HepG2 (cell line): Measurements from ENCODE around the gene MPP3. TPM values are rescaled to one million over a fixed set of nuclear protein-coding genes. Genes with fewer than 3 reads are reported as not detected.

Source experiments
- ATAC-seq: fragments of 200-7000 bp; cut with Tn5 transposase; 3 replicates; pipeline ENCODE4 v1.9.1; 2020; ENCODE audit warnings: mild to moderate bottlenecking, moderate library complexity
- BruUV-seq: library from RNA; stranded (reverse); fragments of 400-500 nt; replicated peaks from 2 replicates; lab custom pipeline; 2021; lab: Mats Ljungman, UMichigan
- CTCF ChIA-PET: fragments of 300-600 bp; formaldehyde crosslinking; extraction: SDS; loops from one replicate; lab custom pipeline; 2021; ENCODE audit warnings: low total read pairs, inconsistent platforms, low intra/inter-chr PET ratio; lab: Yijun Ruan, JAX
- POLR2A ChIA-PET: fragments of 350-600 bp; sonication (Branson Sonifier 250); formaldehyde crosslinking; loops from one replicate; lab custom pipeline; 2020; ENCODE audit warnings: antibody characterized with exemption, inconsistent platforms; lab: Yijun Ruan, JAX
- DNase-seq: peaks from one replicate; pipeline ENCODE4 v3.0.0-alpha.2; 2015; ENCODE audit warnings: low spot score
- FAIRE-seq: peaks from 3 replicates; lab custom pipeline; 2011; peaks lifted over from hg19 to GRCh38; lab: Jason Lieb, UNC
- H2AFZ ChIP-seq: one replicate; pipeline ENCODE4 v1.6.1; 2011; ENCODE audit warnings: low read length, inconsistent platforms
- H3K27ac ChIP-seq: fragments of 300-600 bp; 3 replicates; pipeline ENCODE4 v1.8.0; 2011; ENCODE audit warnings: mixed run types, mild to moderate bottlenecking, mixed read lengths, low read length, inconsistent platforms; ENCODE audit not compliant: insufficient read depth; ENCODE audit errors: extremely low read length
- H3K27me3 ChIP-seq, 2 experiments: fragments of 200-600 bp in 1 of 2; 2 replicates in 1 of 2; 3 replicates in 1 of 2; pipeline versions ENCODE4 v1.6.0 to v1.8.0; 2011; ENCODE audit warnings: low read length in 2 of 2, mild to moderate bottlenecking in 2 of 2, moderate library complexity in 2 of 2, inconsistent platforms in 1 of 2; ENCODE audit not compliant: insufficient read depth in 2 of 2, control insufficient read depth in 1 of 2
- H3K36me3 ChIP-seq, 2 experiments: fragments of 200-600 bp in 1 of 2; replicated peaks in 1 of 2; 2 replicates in 1 of 2; 3 replicates in 1 of 2; pipeline versions ENCODE4 v1.5.1 to v1.8.0; 2011; ENCODE audit warnings: low read length in 2 of 2, inconsistent platforms in 1 of 2; ENCODE audit not compliant: insufficient read depth in 2 of 2, control insufficient read depth in 1 of 2
- H3K4me1 ChIP-seq: 2 replicates; pipeline ENCODE4 v1.5.1; 2012; ENCODE audit warnings: low read length, inconsistent platforms; ENCODE audit not compliant: insufficient read depth
- H3K4me2 ChIP-seq: 2 replicates; pipeline ENCODE4 v1.6.0; 2011; ENCODE audit warnings: low read depth, low read length, inconsistent platforms
- H3K4me3 ChIP-seq, 3 experiments: fragments of 200-600 bp in 1 of 3; sonication (generic), shearing (Covaris generic) in 1 of 3; replicated peaks in 1 of 3; 2 replicates each; pipeline ENCODE4 v1.5.1; 2011 to 2016; ENCODE audit warnings: low read length in 3 of 3, inconsistent platforms in 2 of 3, low read depth in 2 of 3, mild to moderate bottlenecking in 2 of 3, control low read depth in 1 of 3, mixed read lengths in 1 of 3; ENCODE audit not compliant: insufficient read depth in 1 of 3
- H3K79me2 ChIP-seq: one replicate; pipeline ENCODE4 v1.6.1; 2011; ENCODE audit warnings: low read length, inconsistent platforms; ENCODE audit not compliant: insufficient read depth
- H3K9ac ChIP-seq: 2 replicates; pipeline ENCODE4 v1.6.0; 2011; ENCODE audit warnings: mild to moderate bottlenecking, low read depth, low read length, inconsistent platforms; ENCODE audit not compliant: insufficient read depth
- H3K9me3 ChIP-seq: 2 replicates; pipeline ENCODE4 v1.5.1; 2012; ENCODE audit warnings: mild to moderate bottlenecking, low read length
- H4K20me1 ChIP-seq: 2 replicates; pipeline ENCODE4 v1.6.0; 2011; ENCODE audit warnings: inconsistent platforms, mild to moderate bottlenecking, low read length, moderate library complexity; ENCODE audit not compliant: insufficient read depth
- ARHGAP35 ChIP-seq: sonication (generic); formaldehyde crosslinking; IDR thresholded peaks from 2 replicates; pipeline ENCODE4 v1.9.0; 2022; ENCODE audit warnings: mild to moderate bottlenecking, inconsistent platforms, moderate library complexity, missing genetic modification reagents, borderline replicate concordance
- CREB1 ChIP-seq, 2 experiments: fragments of 450-650 bp in 1 of 2; IDR thresholded peaks; 2 replicates each; pipeline ENCODE4 v1.6.1; 2016 to 2017; ENCODE audit warnings: control low read depth in 1 of 2, mild to moderate bottlenecking in 1 of 2, missing compliant biosample characterization in 1 of 2, missing genetic modification characterization in 1 of 2
- EP300 ChIP-seq, 3 experiments: sonication (generic) in 1 of 3; formaldehyde crosslinking in 1 of 3; IDR thresholded peaks; 2 replicates each; pipeline versions ENCODE4 v1.5.1 to v1.6.1; 2011 to 2020; ENCODE audit warnings: low read depth in 2 of 3, low read length in 2 of 3, borderline replicate concordance in 1 of 3, improper control_type of control experiment in 1 of 3, mild to moderate bottlenecking in 1 of 3, missing genetic modification reagents in 1 of 3, moderate library complexity in 1 of 3
- HOXA7 ChIP-seq: sonication (generic); formaldehyde crosslinking; IDR thresholded peaks from 2 replicates; pipeline ENCODE4 v1.8.1; 2022; ENCODE audit warnings: mild to moderate bottlenecking, missing genetic modification reagents, moderate library complexity
- SCMH1 ChIP-seq: sonication (generic); formaldehyde crosslinking; IDR thresholded peaks from 2 replicates; pipeline ENCODE4 v1.9.0; 2021; ENCODE audit warnings: missing genetic modification reagents, mild to moderate bottlenecking, borderline replicate concordance
- TFE3 ChIP-seq: IDR thresholded peaks from 2 replicates; pipeline ENCODE4 v1.6.1; 2016
- ZNF343 ChIP-seq: sonication (generic); formaldehyde crosslinking; IDR thresholded peaks from 2 replicates; pipeline ENCODE4 v1.4.0; 2020; ENCODE audit warnings: mild to moderate bottlenecking, missing genetic modification reagents
- ZNF468 ChIP-seq: sonication (generic); formaldehyde crosslinking; IDR thresholded peaks from 2 replicates; pipeline ENCODE4 v1.8.0; 2022; ENCODE audit warnings: mild to moderate bottlenecking, moderate library complexity, missing genetic modification reagents
- ZNF589 ChIP-seq: sonication (generic); formaldehyde crosslinking; conservative IDR thresholded peaks from 2 replicates; pipeline ENCODE4 v1.8.0; 2022; ENCODE audit warnings: mild to moderate bottlenecking, moderate library complexity, missing genetic modification reagents
- ZNF720 ChIP-seq: sonication (generic); formaldehyde crosslinking; IDR thresholded peaks from 2 replicates; pipeline ENCODE4 v1.4.0; 2020; ENCODE audit warnings: missing genetic modification reagents
- ZNF737 ChIP-seq: sonication (generic); formaldehyde crosslinking; IDR thresholded peaks from 2 replicates; pipeline ENCODE4 v1.5.0; 2020; ENCODE audit warnings: missing genetic modification reagents, mild to moderate bottlenecking, borderline replicate concordance
- ZSCAN29 ChIP-seq: sonication (generic); formaldehyde crosslinking; conservative IDR thresholded peaks from 2 replicates; pipeline ENCODE4 v1.4.0; 2020; ENCODE audit warnings: mild to moderate bottlenecking, missing genetic modification reagents
- in situ Hi-C: cut with HindIII; loops from 2 replicates; pipeline ENCODE4 v1.10.0; 2017; ENCODE audit warnings: low pct_unique_long_range_greater_than_20kb; ENCODE audit not compliant: extremely low pct_ligation_motif_present
- intact Hi-C: fragments of 100-400 bp; cut with micrococcal nuclease; formaldehyde crosslinking; loops from one replicate; pipeline ENCODE4 v1.10.0; 2022; ENCODE audit not compliant: unreplicated experiment
- polyA plus RNA-seq, 8 experiments: library from polyadenylated mRNA; depleted of rRNA in 3 of 8; stranded (reverse) in 7 of 8; unstranded in 1 of 8; fragments of >200 nt; fragmentation: Illumina TruSeq in 4 of 8; extraction: Trizol in 4 of 8; gene quantifications; 2 replicates each; pipeline versions ENCODE4 v1.2.1 to v1.2.3, GENCODE V29; 2011 to 2016; ENCODE audit warnings: low read depth in 4 of 8, missing spikeins in 1 of 8, mixed read lengths in 1 of 8; ENCODE audit not compliant: insufficient read depth in 1 of 8
- total RNA-seq, 5 experiments: library from RNA; depleted of rRNA; stranded (reverse); fragments of >200 nt; fragmentation: Illumina TruSeq; extraction: Trizol; gene quantifications; 2 replicates each; pipeline ENCODE4 v1.2.3, GENCODE V29; 2016; ENCODE audit warnings: low read depth in 1 of 5
- TF ChIP-seq, protein P1 (sequence below): sonication (generic); formaldehyde crosslinking; IDR thresholded peaks from 2 replicates; pipeline ENCODE4 v1.4.0; 2020; ENCODE audit warnings: missing genetic modification reagents

Gene MPP3
- total and polyA plus RNA-seq, 2 of the 13 experiments (the other 11 are each of a cell fraction or from before 2014, with no cell fraction given) = 0.91 to 1.8 TPM

GRCh38 chr17:43805117-43805516, 27.8 kb downstream of the MPP3 start:
- in situ Hi-C loops = no loop called here
- intact Hi-C loops = no loop called here
- Histone ChIP-seq H3K4me1 (peaks cover 41% of the 10 kb centered on the region), H3K36me3 (no peaks in the 10 kb centered on the region), H4K20me1 (no peaks in the 10 kb centered on the region), H2AFZ (no peak overlapping the region), H3K4me3 (no peak overlapping the region), H3K79me2 (no peaks in the 10 kb centered on the region), H3K27me3 (0 out of 5 replicates have a peak, but pooled peaks cover 0 to 8% of the 10 kb centered on the region in 2 experiments), H3K4me2 (no peak overlapping the region), H3K9me3 (no peaks in the 10 kb centered on the region), H3K9ac (no peak overlapping the region), H3K27ac (no peak overlapping the region)
- peak; percentile 42 for FAIRE-seq
- no TSS peak for BruUV-seq
- DNase-seq = no peak
- POLR2A ChIA-PET = no interaction called here
- no peak for ATAC-seq
- CTCF ChIA-PET = no interaction called here
- TF ChIP-seq ARHGAP35 (CRISPR knock-in tag) (no peak), TFE3 (CRISPR knock-in tag) (no peak), HOXA7 (CRISPR knock-in tag) (no peak), SCMH1 (CRISPR knock-in tag) (no peak), ZNF720 (CRISPR knock-in tag) (no peak), ZNF468 (CRISPR knock-in tag) (no peak), EP300 (IDR thresholded peaks at IDR 0.05; ENCODE audit: low read depth in 2 of 2, low read length in 2 of 2) (no peak), EP300 (CRISPR knock-in tag; IDR thresholded peaks at IDR 0.05; ENCODE audit: borderline replicate concordance) (no peak), ZNF737 (CRISPR knock-in tag) (no peak), CREB1 (IDR thresholded peaks at IDR 0.05) (no peak), CREB1 (CRISPR knock-in tag; IDR thresholded peaks at IDR 0.05) (no peak), ZNF343 (CRISPR knock-in tag) (no peak), ZSCAN29 (no peak), ZNF589 (CRISPR knock-in tag) (no peak)
- TF ChIP-seq, protein P1, sequence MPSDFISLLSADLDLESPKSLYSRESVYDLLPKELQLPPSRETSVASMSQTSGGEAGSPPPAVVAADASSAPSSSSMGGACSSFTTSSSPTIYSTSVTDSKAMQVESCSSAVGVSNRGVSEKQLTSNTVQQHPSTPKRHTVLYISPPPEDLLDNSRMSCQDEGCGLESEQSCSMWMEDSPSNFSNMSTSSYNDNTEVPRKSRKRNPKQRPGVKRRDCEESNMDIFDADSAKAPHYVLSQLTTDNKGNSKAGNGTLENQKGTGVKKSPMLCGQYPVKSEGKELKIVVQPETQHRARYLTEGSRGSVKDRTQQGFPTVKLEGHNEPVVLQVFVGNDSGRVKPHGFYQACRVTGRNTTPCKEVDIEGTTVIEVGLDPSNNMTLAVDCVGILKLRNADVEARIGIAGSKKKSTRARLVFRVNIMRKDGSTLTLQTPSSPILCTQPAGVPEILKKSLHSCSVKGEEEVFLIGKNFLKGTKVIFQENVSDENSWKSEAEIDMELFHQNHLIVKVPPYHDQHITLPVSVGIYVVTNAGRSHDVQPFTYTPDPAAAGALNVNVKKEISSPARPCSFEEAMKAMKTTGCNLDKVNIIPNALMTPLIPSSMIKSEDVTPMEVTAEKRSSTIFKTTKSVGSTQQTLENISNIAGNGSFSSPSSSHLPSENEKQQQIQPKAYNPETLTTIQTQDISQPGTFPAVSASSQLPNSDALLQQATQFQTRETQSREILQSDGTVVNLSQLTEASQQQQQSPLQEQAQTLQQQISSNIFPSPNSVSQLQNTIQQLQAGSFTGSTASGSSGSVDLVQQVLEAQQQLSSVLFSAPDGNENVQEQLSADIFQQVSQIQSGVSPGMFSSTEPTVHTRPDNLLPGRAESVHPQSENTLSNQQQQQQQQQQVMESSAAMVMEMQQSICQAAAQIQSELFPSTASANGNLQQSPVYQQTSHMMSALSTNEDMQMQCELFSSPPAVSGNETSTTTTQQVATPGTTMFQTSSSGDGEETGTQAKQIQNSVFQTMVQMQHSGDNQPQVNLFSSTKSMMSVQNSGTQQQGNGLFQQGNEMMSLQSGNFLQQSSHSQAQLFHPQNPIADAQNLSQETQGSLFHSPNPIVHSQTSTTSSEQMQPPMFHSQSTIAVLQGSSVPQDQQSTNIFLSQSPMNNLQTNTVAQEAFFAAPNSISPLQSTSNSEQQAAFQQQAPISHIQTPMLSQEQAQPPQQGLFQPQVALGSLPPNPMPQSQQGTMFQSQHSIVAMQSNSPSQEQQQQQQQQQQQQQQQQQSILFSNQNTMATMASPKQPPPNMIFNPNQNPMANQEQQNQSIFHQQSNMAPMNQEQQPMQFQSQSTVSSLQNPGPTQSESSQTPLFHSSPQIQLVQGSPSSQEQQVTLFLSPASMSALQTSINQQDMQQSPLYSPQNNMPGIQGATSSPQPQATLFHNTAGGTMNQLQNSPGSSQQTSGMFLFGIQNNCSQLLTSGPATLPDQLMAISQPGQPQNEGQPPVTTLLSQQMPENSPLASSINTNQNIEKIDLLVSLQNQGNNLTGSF = no peak
